H1 (cell line): ENCODE results near the gene PSMD5. TPM values are rescaled to one million over a fixed set of nuclear protein-coding genes. Genes with fewer than 3 reads are reported as not detected.

ENCODE experiments used
- CTCF ChIA-PET: fragments of 300-600 bp; sonication (Branson Sonifier 250); formaldehyde crosslinking; loops from one replicate; lab custom pipeline; 2021; ENCODE audit not compliant: partially characterized antibody; lab: Charles Lee
- POLR2A ChIA-PET: fragments of 300-600 bp; sonication (Branson Sonifier 250); formaldehyde crosslinking; loops from one replicate; lab custom pipeline; 2021; ENCODE audit warnings: inconsistent platforms; ENCODE audit not compliant: partially characterized antibody; lab: Charles Lee
- DNase-seq, 2 experiments: peaks; one replicate each; pipeline versions ENCODE4 v3.0.0 to v3.0.0-alpha.2; 2010 to 2022; ENCODE audit warnings: low spot score in 2 of 2, low read depth in 1 of 2, mixed read lengths in 1 of 2
- FAIRE-seq: peaks from 2 replicates; lab custom pipeline; 2011; peaks lifted over from hg19 to GRCh38; lab: Jason Lieb, UNC
- H2AFZ ChIP-seq: 2 replicates; pipeline ENCODE4 v1.8.1; 2012; ENCODE audit warnings: low read length, inconsistent platforms
- H2AK5ac ChIP-seq: 2 replicates; pipeline ENCODE4 v1.6.1; 2013; ENCODE audit warnings: low read depth, low read length
- H2BK120ac ChIP-seq: replicated peaks from 2 replicates; pipeline ENCODE3; 2013; ENCODE audit warnings: low read depth, low read length, inconsistent platforms
- H2BK12ac ChIP-seq: 2 replicates; pipeline ENCODE4 v1.6.1; 2013; ENCODE audit warnings: low read depth, low read length
- H2BK15ac ChIP-seq: 2 replicates; pipeline ENCODE4 v1.6.1; 2013; ENCODE audit warnings: low read length
- H2BK20ac ChIP-seq: 2 replicates; pipeline ENCODE4 v1.6.1; 2013; ENCODE audit warnings: low read length
- H2BK5ac ChIP-seq: 2 replicates; pipeline ENCODE4 v1.6.1; 2013; ENCODE audit warnings: low read depth, low read length
- H3K14ac ChIP-seq: 2 replicates; pipeline ENCODE4 v1.6.1; 2013; ENCODE audit warnings: inconsistent platforms; ENCODE audit not compliant: insufficient read length
- H3K18ac ChIP-seq: 2 replicates; pipeline ENCODE4 v1.6.1; 2013; ENCODE audit warnings: low read length; ENCODE audit errors: extremely low read depth
- H3K23ac ChIP-seq: 2 replicates; pipeline ENCODE4 v1.6.1; 2013; ENCODE audit warnings: inconsistent platforms; ENCODE audit not compliant: insufficient read length
- H3K23me2 ChIP-seq: 2 replicates; pipeline ENCODE4 v1.6.1; 2013; ENCODE audit warnings: low read depth, low read length
- H3K27ac ChIP-seq: 2 replicates; pipeline ENCODE4 v1.6.1; 2011; ENCODE audit warnings: low read depth, low read length, inconsistent platforms
- H3K27me3 ChIP-seq, 4 experiments: replicated peaks in 1 of 4; 1 replicate in 1 of 4; 2 replicates in 3 of 4; pipeline versions ENCODE4 v1.6.1 to v1.8.1; 2011 to 2013; ENCODE audit warnings: low read length in 3 of 4, mild to moderate bottlenecking in 3 of 4, inconsistent platforms in 2 of 4, mixed read lengths in 2 of 4, moderate library complexity in 1 of 4; ENCODE audit not compliant: control insufficient read depth in 3 of 4, insufficient read depth in 3 of 4; ENCODE audit errors: extremely low read depth in 1 of 4
- H3K36me3 ChIP-seq, 4 experiments: 2 replicates each; pipeline versions ENCODE4 v1.6.1 to v1.8.1; 2011 to 2013; ENCODE audit warnings: mild to moderate bottlenecking in 4 of 4, low read length in 3 of 4, moderate library complexity in 2 of 4, control low read depth in 1 of 4, inconsistent platforms in 1 of 4; ENCODE audit not compliant: insufficient read depth in 4 of 4, control insufficient read depth in 2 of 4
- H3K4ac ChIP-seq: replicated peaks from 2 replicates; pipeline ENCODE3; 2013; ENCODE audit warnings: low read length, low read depth, mixed read lengths, inconsistent platforms; ENCODE audit not compliant: insufficient read length
- H3K4me1 ChIP-seq, 4 experiments: replicated peaks in 1 of 4; 1 replicate in 1 of 4; 2 replicates in 3 of 4; pipeline versions ENCODE4 v1.6.1 to v1.8.1; 2011 to 2013; ENCODE audit warnings: low read length in 3 of 4, inconsistent platforms in 2 of 4, mixed read lengths in 1 of 4; ENCODE audit not compliant: insufficient read depth in 4 of 4, control insufficient read depth in 3 of 4
- H3K4me2 ChIP-seq, 2 experiments: 2 replicates each; pipeline versions ENCODE4 v1.6.1 to v1.8.1; 2011 to 2013; ENCODE audit warnings: low read depth in 2 of 2, low read length in 2 of 2, control low read depth in 1 of 2, inconsistent platforms in 1 of 2, mild to moderate bottlenecking in 1 of 2; ENCODE audit not compliant: insufficient read depth in 1 of 2
- H3K4me3 ChIP-seq, 4 experiments: fragments of 200-600, 300-600 bp in 1 of 4; sonication (generic), shearing (Covaris generic), sonication (Bioruptor Twin) in 1 of 4; 2 replicates each; pipeline versions ENCODE4 v1.5.1 to v1.8.1; 2011 to 2016; ENCODE audit warnings: low read length in 4 of 4, low read depth in 3 of 4, control low read depth in 2 of 4, inconsistent platforms in 2 of 4, mild to moderate bottlenecking in 2 of 4, mixed read lengths in 1 of 4, moderate library complexity in 1 of 4; ENCODE audit not compliant: insufficient read depth in 2 of 4; ENCODE audit errors: extremely low read depth in 1 of 4
- H3K56ac ChIP-seq: replicated peaks from 2 replicates; pipeline ENCODE3; 2013; ENCODE audit warnings: low read depth, mild to moderate bottlenecking, mixed read lengths, low read length, inconsistent platforms; ENCODE audit not compliant: insufficient read length
- H3K79me1 ChIP-seq: 2 replicates; pipeline ENCODE4 v1.6.1; 2013; ENCODE audit warnings: low read depth, low read length, control low read depth
- H3K79me2 ChIP-seq, 2 experiments: 2 replicates each; pipeline versions ENCODE4 v1.6.1 to v1.8.1; 2012 to 2013; ENCODE audit warnings: low read length in 2 of 2, mild to moderate bottlenecking in 2 of 2, inconsistent platforms in 1 of 2; ENCODE audit not compliant: insufficient read depth in 2 of 2, control insufficient read depth in 1 of 2
- H3K9ac ChIP-seq, 4 experiments: replicated peaks in 1 of 4; 1 replicate in 1 of 4; 2 replicates in 3 of 4; pipeline versions ENCODE4 v1.6.1 to v1.8.1; 2011 to 2013; ENCODE audit warnings: low read depth in 3 of 4, low read length in 3 of 4, control low read depth in 2 of 4, mild to moderate bottlenecking in 2 of 4, moderate library complexity in 2 of 4, inconsistent platforms in 1 of 4; ENCODE audit errors: extremely low read depth in 1 of 4
- H3K9me3 ChIP-seq, 2 experiments: 2 replicates each; pipeline versions ENCODE4 v1.6.1 to v1.8.1; 2012 to 2013; ENCODE audit warnings: mild to moderate bottlenecking in 2 of 2, moderate library complexity in 2 of 2, control low read depth in 1 of 2, inconsistent platforms in 1 of 2, low read depth in 1 of 2, low read length in 1 of 2, mixed read lengths in 1 of 2; ENCODE audit not compliant: insufficient read depth in 2 of 2
- H4K20me1 ChIP-seq, 2 experiments: replicated peaks in 1 of 2; 2 replicates each; pipeline versions ENCODE3 to v1.8.1; 2011 to 2013; ENCODE audit warnings: inconsistent platforms in 2 of 2, low read length in 2 of 2, mild to moderate bottlenecking in 1 of 2; ENCODE audit not compliant: insufficient read depth in 2 of 2, control insufficient read depth in 1 of 2
- H4K5ac ChIP-seq: 2 replicates; pipeline ENCODE4 v1.6.1; 2013; ENCODE audit warnings: low read length, low read depth, mixed read lengths, inconsistent platforms; ENCODE audit not compliant: insufficient read length
- H4K8ac ChIP-seq: 2 replicates; pipeline ENCODE4 v1.8.0; 2013; ENCODE audit warnings: mild to moderate bottlenecking, moderate library complexity, low read length, inconsistent platforms; ENCODE audit not compliant: insufficient read depth; ENCODE audit errors: extremely low read depth
- H4K91ac ChIP-seq: replicated peaks from 2 replicates; pipeline ENCODE3; 2013; ENCODE audit warnings: low read length, mixed read lengths, inconsistent platforms; ENCODE audit not compliant: insufficient read length
- CTCF ChIP-seq, 3 experiments: IDR thresholded peaks; 1 replicate in 2 of 3; 2 replicates in 1 of 3; pipeline versions ENCODE4 v1.5.1 to v1.6.1; 2011; ENCODE audit warnings: low read length in 3 of 3, mild to moderate bottlenecking in 3 of 3, inconsistent platforms in 2 of 3, low read depth in 1 of 3, moderate library complexity in 1 of 3; ENCODE audit not compliant: insufficient read depth in 1 of 3; ENCODE audit errors: control extremely low read depth in 1 of 3
- EZH2 ChIP-seq: fragments of 200-600 bp; sonication (generic); IDR thresholded peaks from 2 replicates; pipeline ENCODE4 v1.7.1; 2012; ENCODE audit warnings: low read depth, mild to moderate bottlenecking, moderate library complexity, low read length, inconsistent platforms; ENCODE audit not compliant: severe bottlenecking
- FOSL1 ChIP-seq: IDR thresholded peaks from 2 replicates; pipeline ENCODE4 v1.6.1; 2011; ENCODE audit warnings: mild to moderate bottlenecking, low read depth, low read length, moderate library complexity; ENCODE audit not compliant: insufficient read depth
- GTF2F1 ChIP-seq: IDR thresholded peaks from 2 replicates; pipeline ENCODE4 v1.6.1; 2012; ENCODE audit warnings: low read depth, low read length, improper control_type of control experiment, borderline replicate concordance
- HDAC6 ChIP-seq: IDR thresholded peaks from one replicate; pipeline ENCODE4 v1.7.1; 2012; ENCODE audit warnings: low read depth, mild to moderate bottlenecking, inconsistent platforms, low read length, moderate library complexity
- JUN ChIP-seq: IDR thresholded peaks from 2 replicates; pipeline ENCODE4 v1.6.1; 2011; ENCODE audit warnings: low read depth, mild to moderate bottlenecking, improper control_type of control experiment, low read length
- MAFK ChIP-seq: IDR thresholded peaks from 2 replicates; pipeline ENCODE4 v1.6.1; 2012; ENCODE audit warnings: low read depth, mild to moderate bottlenecking, improper control_type of control experiment, low read length
- PHF8 ChIP-seq: fragments of 200-600 bp; sonication (generic); conservative IDR thresholded peaks from 2 replicates; pipeline ENCODE4 v1.7.1; 2012; ENCODE audit warnings: low read depth, mild to moderate bottlenecking, inconsistent platforms, low read length, moderate library complexity
- SIX5 ChIP-seq: IDR thresholded peaks from 2 replicates; pipeline ENCODE4 v1.6.1; 2011; ENCODE audit warnings: mild to moderate bottlenecking, low read depth, low read length
- SP1 ChIP-seq: IDR thresholded peaks from 2 replicates; pipeline ENCODE4 v1.6.1; 2011; ENCODE audit warnings: low read depth, low read length
- TAF7 ChIP-seq: optimal IDR thresholded peaks from 2 replicates; pipeline ENCODE3; 2011; ENCODE audit warnings: low read depth, mild to moderate bottlenecking, inconsistent platforms, low read length, moderate library complexity, borderline replicate concordance
- ZNF274 ChIP-seq: IDR thresholded peaks from 2 replicates; pipeline ENCODE4 v1.7.0; 2012; ENCODE audit warnings: low read length, borderline replicate concordance; ENCODE audit errors: extremely low read depth
- polyA plus RNA-seq, 7 experiments: library from polyadenylated mRNA; depleted of rRNA in 3 of 7; stranded (reverse) in 5 of 7; unstranded in 2 of 7; fragments of >200 nt in 5 of 7; fragments of 200-250 nt in 2 of 7; gene quantifications; 1 replicate in 5 of 7; 2 replicates in 1 of 7; 4 replicates in 1 of 7; pipeline versions ENCODE4 v1.2.1 to v1.2.3, GENCODE V29; 2011 to 2013; ENCODE audit warnings: missing spikeins in 2 of 7, mixed read lengths in 2 of 7
- total RNA-seq: library from RNA; stranded (reverse); fragmentation: NEBNext Ultra II Directional; extraction: Animal tissue kit (Norgen Biotek cat#: 25700); gene quantifications from 2 replicates; pipeline ENCODE4 v1.2.1, GENCODE V29; 2021

The PSMD5 gene
- total and polyA plus RNA-seq, 2 of the 8 experiments (the other 6 are each of a cell fraction or from before 2014, with no cell fraction given), result 19.2 to 30.5 TPM

GRCh38 chr9:120807607-120808379 lies 34.9 kb downstream of the PSMD5 start:
- Histone ChIP-seq H4K91ac (no peak overlapping the region), H2BK20ac (no peak overlapping the region), H3K79me1 (no peaks in the 10 kb centered on the region), H3K4ac (no peak overlapping the region), H3K14ac (no peak overlapping the region), H3K27ac (no peak overlapping the region), H2AK5ac (no peak overlapping the region), H2BK15ac (no peak overlapping the region), H3K36me3 (no peaks in the 10 kb centered on the region), H4K8ac (no peak overlapping the region), H3K23me2 (no peaks in the 10 kb centered on the region), H3K9ac (no peak overlapping the region), H3K23ac (no peak overlapping the region), H3K56ac (no peak overlapping the region), H2BK120ac (no peak overlapping the region), H4K20me1 (no peaks in the 10 kb centered on the region), H3K4me3 (no peak overlapping the region), H3K9me3 (peaks cover 8 to 9% of the 10 kb centered on the region in 2 experiments; a peak in 1 of 4 replicates), H3K18ac (no peak overlapping the region), H2BK5ac (no peak overlapping the region), H4K5ac (no peak overlapping the region), H2AFZ (no peak overlapping the region), H2BK12ac (no peak overlapping the region), H3K79me2 (no peaks in the 10 kb centered on the region), H3K27me3 (no peaks in the 10 kb centered on the region), H3K4me2 (no peak overlapping the region), H3K4me1 (no peaks in the 10 kb centered on the region)
- POLR2A ChIA-PET, result no interaction called here
- CTCF ChIA-PET, result no interaction called here
- no peak for DNase-seq
- no peak for FAIRE-seq
- TF ChIP-seq EZH2 (no peak), TAF7 (no peak), PHF8 (no peak), CTCF (IDR thresholded peaks at IDR 0.05; ENCODE audit: control extremely low read depth in 1 of 3, insufficient read depth in 1 of 3, low read depth in 1 of 3, low read length in 3 of 3) (no peak), JUN (no peak), MAFK (no peak), FOSL1 (no peak), HDAC6 (no peak), SP1 (no peak), ZNF274 (no peak), GTF2F1 (no peak), SIX5 (no peak)
